ENCODE results near the gene CPSF3. TPM values are rescaled to one million over a fixed set of nuclear protein-coding genes. Genes with fewer than 3 reads are reported as not detected.
"Not testable (repeated sequence)": the region's sequence is repeated elsewhere in the genome, so short reads cannot be mapped to it uniquely, and the experiment has no call there.

Gene CPSF3
- polyA plus RNA-seq, 1 donor = 66.3 TPM

DNA sequence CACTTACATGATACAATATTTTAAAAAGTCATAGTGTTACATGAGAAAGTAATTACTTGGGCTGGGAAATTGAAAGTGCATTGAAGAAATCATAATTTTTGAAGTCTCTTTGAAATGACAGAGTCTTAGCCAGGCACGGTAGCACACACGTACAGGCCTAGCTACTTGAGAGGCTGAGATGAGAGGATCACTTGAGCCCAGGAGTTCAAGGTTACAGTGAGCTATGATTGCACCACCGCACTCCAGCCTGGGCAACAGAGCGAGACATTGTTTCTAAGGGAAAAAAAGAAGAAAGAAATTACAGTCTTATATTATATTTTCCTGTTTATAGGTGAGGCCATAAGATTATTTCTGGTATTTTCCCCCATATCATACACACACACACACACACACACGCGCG, 41.7 kb downstream of the CPSF3 start:
- DNase-seq = no peak

DNA sequence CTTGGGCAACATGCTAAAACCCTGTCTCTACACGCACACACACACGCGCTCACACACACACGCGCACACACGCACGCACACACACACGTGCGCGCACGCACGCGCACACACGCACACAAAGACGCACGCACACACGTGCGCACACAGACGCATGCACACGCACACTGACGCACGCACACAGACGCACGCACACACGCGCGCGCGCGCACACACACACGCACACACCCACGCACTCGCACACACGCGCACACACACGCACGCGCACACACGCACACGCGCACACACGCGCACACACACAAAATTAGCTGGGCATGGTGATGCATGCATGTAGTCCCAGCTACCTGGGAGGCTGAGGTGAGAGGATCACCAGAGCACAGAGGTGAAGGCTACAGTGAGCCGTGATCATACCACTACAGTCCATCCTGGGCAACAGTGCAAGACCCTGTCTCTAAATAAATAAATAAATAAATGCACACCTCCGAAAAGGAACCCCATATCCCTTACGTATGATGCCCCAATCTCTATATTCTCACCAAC, 42.8 kb downstream of the CPSF3 start:
- DNase-seq = no peak

DNA sequence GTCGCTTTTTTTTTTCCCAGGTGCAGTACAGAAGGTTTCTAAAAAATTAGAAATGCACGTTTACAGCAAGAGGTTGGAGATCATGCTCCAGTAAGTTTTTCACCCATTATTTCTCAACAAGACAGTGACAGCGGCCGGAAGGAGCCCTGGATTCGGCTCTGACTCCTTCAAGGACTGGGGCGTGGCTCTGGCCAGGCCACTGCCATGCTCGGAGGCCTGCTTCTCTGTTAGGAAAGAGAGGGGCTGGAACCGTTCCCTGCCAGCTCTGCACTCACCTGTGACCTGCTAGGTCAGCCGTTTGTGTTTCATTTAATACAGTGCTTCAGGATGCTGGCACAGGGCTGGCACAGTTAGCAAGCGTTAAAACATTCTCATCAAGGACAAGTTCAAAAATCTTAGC, 44.2 kb downstream of the CPSF3 start:
- no peak for DNase-seq

DNA sequence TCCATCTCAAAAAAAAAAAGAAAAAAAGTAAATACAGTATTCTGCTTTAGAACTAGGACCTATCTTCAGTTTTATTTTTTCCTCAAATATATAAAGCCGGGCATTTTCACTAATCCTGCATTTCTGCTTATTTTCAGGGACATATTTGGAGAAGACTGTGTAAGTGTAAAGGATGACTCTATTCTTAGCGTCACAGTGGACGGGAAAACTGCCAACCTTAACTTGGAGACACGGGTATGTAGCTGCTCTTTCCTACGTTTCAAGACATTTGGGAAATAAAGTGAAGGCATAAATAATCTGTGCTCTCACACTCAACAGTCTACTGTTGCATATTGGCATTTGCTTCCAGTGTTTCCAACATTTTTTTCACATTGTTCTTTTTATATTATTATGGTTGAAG, 47.8 kb downstream of the CPSF3 start:
- no peak for DNase-seq

DNA sequence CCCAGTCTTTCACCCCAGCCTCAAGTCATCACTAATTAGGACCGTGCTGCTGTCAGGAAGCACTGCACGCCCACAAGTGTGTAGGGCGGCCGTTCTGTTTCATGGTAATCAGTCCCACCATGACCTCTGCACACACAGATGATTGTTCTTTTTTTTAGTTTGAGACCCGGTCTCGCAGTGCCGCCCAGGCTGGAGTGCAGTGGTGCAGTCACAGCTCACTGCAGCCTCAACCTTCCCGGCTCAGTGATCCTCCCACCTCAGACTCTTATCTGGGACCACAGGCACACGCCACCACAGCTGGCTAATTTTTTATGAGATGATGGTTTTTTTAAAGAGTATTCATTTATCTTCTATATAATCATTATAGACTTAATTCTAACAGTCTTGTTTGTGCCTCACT, 49.1 kb downstream of the CPSF3 start:
- DNase-seq = no peak

DNA sequence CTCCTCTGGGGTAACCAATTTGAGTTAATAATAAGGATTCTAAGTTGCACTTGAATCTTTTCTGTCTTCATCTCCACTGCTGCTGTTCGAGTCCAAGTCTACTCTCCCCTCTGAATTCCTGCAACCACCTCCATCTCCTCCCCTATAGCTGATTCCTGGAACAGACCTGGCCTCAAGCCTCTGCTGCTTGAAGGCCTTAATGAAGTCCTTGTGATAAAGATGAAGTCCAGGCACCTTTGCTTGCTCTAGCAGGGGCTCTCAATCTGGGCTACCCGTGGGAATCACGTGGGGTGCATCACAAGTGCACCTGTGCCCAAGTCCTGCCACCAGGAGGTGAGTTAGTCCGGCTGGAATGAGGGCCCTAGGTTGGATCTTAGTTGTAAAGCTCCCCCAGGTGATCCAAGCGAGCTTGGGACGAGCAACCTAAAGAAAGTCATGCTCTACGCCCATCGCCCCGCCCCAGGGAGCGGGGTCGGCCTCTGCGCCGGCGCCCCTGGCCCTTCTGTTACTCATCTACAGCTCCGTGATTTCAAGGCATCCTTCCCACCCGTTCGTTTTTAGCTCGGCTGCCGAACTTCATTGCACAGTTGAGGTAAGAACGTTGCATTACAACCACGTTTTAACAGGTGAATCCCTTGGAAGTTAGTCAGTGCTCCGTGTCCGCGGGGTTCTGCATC, 50.0 kb downstream of the CPSF3 start:
- peak; percentile 40 for DNase-seq

DNA sequence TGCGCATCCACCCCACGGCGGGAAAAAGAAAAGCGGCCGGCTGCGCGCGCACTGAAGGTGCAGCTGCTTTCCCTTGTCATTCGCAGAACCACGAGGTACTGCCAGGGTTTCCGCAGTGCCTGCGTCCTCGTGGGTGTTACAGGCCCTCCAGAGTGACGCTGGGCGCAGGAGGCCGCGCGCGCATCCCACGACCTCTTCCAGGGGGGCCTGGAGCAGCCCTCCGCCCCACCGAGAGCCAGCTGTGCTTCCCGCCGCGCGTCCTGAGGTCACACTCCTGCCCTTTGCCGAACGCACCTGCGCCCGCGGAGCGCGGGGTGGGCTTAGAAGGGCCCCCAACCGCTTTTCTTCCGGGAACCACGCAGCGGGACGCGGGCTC, 50.5 kb downstream of the CPSF3 start:
- no peak for DNase-seq

DNA sequence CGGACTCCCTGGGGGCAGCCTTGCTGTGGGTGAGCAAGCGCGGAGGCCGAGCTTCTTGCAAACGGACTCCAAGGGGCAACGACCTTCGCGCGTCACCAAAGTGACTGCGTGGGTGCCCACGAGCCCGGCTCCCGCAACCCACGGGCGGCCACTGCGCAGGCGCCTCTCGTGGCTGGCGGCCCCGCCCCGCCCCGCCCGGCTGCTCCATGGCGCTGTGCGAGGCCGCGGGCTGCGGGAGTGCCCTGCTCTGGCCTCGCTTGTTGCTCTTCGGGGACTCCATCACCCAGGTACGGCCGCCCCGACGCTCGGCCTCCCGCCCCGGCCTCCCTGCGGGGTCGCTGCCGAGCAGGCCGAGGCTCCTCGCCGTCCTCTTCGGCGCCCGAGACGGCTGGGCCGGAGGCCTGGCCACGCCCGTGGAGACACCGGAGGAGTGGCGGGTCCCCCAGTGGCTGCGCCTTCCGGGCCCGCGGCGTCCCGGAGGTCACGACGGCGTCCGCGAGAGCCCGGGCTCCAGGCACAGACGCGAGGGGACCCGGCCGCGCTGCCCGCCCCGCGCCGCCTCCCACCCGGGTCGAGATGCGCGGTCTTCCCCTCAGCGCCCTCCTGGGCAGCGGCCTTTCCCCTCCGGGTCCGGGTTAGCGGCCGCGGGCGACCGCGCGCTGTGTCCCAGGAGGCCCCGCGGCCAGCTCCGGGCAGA, 51.1 kb downstream of the CPSF3 start, which contains the start of gene IAH1:
TSS of gene IAH1 (plus strand) at position 191 of the 697 bp plus-strand sequence. CDS start at position 207, 16 bp downstream.
- peak; percentile 31 for DNase-seq

DNA sequence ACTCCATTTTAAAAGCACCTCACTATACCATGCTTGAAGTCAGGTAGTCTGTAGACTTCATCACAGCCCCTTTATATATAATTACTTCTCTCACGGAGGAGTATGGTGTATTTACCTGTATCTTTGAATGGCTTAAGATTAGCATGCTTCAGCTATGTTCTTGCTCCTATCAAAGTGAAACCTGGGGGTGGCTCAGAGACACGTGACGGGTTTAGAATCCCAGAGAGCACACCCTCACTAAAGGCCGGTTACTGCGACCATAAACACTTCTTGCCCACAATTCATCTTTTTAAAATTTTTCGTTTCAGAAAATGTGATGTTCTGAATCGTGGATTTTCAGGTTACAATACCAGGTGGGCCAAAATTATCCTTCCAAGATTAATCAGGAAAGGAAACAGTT, 54.5 kb downstream of the CPSF3 start:
- no peak for DNase-seq

DNA sequence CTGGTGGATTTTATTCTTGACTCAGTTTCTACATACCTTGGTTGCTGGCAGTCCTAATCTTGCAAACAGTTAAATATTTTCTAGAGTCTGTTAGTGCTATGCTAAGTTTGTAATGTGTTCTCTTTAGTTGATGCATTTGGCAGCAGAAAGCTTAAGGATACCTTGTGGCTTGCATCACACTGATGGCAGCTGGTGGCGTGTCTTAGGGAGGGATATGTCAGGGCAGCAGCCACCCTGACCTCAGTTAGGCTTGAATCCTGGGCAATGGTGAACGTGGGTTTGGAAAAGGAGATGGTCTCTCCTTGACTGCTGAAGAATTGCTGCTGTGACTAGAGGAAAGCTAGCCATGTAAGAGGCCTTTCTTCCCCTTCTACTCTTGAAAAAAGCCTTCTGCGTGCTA, 55.1 kb downstream of the CPSF3 start:
- DNase-seq = no peak

DNA sequence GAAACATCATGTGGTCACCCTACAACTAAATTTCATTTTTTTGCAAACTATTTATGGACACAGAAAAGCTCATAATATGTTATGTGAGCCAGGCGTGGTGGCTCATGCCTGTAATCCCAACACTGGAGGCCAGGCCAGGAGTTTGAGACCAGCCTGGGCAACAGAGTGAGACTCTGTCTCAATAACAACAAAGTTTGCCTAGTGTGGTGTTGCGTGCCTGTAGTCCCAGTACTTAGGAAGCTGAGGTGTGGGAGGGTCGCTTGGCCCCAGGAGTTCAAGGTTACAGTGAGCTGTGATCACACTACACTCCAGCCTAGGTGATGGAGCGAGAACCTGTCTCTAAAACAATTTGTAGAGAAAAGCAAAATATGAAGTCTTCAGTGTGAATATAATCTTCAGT, 56.7 kb downstream of the CPSF3 start:
- DNase-seq = no peak

DNA sequence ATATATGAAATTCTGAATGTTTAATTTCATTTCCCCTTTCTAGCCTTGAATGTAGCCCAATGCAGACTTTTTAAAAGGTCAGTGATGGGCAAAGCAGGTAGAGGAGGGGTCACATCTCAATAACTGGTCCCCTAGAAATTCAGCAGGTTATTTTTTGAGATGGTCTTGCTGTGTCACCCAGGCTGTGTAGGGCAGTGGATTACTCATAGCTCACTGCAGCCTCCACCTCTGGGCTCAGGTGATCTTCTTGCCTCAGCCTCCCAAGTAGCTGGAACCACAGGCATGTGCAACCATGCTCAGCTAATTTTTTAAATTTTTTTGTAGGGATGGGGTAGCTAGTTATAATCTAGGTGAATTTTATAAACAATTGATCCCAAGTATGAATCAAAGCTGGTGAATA, 59.7 kb downstream of the CPSF3 start:
- DNase-seq = no peak

DNA sequence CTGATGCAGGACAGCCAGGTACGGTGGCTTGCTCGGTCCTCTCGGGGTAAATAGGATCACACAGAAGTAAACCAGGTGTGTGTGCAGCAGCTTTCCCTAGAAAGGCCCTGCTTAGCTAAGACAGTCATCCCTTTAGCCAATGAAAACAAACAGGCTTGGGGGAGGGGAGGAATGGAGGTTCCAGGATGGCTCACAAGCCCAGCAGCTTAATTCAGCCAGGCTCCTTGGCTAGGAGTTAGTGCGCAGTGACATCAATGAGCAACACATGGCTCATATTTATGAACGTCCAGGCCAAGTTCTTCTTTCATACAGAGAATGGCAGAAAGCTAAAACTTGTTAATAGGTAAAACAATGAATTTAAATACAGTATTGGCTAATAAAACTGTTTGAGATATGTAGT, 61.1 kb downstream of the CPSF3 start:
- no peak for DNase-seq

DNA sequence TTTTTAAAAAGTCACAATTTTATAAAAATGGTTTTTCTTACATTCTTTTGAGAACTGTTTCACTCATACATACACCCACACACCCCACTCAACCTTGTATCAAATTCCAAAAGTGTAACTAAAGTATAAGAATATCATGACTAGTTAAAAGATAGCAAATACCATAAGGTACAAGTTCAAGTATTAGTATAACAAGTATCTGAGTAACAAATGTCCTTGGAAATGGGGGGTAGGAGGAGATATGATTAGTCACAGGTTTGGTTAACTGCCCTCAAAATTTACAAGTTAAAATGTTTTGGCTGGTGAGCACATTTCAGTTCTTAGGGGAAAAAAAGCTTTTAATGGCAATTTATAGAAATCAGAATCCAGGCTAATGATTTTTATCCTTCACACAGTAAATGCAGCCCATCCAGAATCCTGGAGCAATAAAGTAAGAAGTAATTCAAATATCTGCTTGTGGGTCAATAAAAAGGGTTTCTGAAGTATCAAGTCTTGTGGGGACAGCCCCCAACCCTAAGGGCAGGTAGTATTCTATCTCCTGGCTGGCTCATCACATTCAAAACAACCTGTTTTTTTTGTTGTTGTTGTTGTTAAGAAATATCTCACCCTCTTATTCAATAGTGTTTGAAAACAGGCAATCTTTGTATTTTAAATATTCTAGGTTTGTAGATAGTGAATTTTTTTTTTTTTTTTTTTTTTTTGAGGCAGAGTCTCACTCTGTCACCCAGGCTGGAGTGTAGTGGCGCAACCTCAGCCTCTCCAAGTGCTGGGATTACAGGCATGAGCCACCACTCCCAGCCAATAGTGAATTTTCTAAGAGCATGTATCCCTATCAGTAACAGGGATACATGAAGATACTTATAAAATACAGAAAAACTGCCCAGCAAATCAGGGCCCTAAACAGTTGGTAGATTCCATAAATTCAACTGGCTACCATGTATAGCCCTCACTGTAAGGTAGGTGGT, 65.4 kb downstream of the CPSF3 start:
- DNase-seq = no peak

DNA sequence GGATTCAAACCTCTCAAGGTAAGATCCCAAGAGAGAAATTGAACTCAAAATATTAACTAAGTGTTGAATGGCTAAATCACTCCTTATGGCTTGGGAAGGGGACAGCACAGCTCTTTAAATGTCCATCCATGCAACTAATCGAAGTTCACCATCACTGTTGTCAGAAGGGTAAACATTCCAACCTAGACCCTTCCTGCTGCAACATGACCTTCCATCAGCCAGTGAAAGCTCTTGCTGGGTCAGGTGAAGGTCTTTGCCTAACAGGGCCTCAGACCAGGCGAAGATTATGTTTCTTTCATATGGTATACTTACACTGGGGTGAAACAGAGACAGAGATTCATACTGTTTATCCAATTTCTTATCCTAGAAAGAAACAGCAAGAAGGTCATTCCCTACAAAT, 67.3 kb downstream of the CPSF3 start:
- DNase-seq = no peak

DNA sequence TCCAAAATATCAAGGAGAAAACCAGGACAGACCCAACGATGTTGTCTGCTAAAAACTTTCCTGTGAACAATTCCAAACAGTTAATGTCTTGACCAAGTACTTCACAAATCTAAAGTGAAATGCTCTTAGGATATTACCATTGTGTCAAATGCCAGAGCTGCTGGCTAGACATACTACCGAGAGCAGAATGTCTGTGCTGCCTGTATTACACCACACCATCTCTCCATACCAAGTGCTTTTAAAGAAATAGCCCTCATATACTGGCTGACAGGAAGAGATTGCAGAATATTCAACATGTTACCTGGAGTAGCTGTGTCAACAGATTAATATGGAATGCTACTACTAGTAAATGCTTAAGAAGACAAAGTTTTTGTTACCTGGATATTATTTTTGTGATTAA, 69.5 kb downstream of the CPSF3 start:
- DNase-seq = no peak

DNA sequence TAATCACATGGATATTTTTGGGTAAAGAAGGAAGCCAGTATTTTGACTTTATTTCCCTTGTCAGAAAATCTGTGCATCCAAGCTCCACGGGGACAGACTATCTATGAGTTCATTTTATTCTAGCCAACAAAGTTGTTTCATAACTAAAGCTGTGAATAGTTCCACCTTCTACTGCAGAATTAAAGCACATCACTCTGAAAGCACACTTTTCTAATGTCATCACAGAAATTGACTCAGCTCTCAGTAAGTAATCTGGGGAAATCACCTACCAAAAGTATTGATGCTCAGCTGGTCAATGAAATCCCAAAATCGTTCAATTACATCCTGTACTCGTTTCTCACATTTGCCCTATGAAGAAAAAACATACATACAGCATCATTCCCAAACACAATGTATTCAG, 70.0 kb downstream of the CPSF3 start:
- DNase-seq = no peak

DNA sequence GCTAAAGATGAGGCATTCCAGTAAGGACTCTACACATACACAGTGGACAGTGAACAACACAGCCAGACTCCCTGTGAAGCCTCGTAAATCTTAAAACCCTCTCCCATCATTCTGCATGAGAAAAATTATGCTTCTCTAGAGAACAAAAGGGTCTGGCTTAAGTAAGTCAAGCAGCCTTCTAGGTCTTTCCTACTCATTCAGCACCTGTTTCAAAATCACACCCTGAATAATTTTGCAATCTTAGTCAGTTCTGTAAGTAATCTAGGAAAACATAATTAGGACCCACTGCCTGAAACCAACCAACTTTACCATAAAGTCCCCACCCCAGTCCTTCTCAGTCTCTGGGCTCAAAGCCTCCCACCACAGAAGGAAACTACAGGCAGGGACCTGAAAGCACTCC, 70.6 kb downstream of the CPSF3 start:
- DNase-seq = no peak

DNA sequence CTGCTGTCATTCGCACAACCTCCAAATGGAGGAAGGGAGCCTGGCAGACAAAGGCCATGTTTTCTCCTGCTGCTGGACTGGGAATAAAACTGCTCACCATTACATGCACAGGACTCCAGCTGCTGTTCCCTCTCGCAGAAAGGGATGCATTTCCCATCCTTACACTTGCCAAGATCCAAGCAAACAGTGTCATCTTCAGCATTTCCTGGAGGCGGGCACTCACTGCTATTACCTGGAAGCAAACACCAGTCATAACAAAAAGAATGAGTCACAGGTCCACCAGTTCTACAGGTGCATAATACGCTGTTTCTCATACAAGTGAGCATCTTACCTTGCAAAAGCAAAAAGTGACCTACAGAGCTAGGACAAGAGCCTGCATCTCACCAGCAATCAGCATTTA, 73.6 kb downstream of the CPSF3 start:
- DNase-seq = no peak

DNA sequence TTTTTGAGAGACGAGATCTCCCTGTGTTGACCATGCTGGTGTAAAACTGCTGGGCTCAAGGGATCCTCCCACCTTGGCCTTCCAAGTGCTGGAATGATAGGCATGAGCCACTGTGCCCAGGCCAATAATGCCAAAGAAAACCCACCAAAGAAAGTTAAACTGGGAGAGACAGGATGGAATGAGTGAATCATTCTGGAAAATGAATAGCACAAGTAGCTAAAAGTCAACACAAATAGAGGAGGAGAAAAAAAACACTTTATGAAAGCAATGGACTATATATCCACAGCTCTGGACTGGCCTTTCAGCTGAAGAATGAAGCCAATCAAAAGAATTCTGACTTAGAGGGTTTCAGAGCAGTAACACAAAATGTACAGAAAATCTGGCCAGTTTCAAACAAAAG, 74.8 kb downstream of the CPSF3 start:
- DNase-seq = no peak

DNA sequence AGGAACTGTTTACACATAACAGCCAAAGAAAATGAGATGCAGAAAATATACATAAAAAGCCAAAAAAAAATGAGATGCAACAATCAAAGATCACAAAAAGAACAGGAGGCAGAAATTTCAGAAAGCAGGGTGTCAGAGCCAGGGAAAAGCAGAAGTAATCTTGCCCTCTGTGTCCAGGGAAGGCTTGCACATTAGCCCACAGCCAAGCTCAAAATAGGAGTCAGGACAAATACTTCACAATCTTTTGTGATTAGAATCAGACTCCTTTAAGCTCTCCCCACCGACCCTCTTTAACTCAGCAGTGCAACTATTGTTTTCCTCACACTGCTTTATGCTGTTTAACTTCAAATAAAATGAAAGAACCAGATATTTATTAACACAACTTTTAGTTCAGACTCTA, 85.5 kb downstream of the CPSF3 start:
- no peak for DNase-seq

DNA sequence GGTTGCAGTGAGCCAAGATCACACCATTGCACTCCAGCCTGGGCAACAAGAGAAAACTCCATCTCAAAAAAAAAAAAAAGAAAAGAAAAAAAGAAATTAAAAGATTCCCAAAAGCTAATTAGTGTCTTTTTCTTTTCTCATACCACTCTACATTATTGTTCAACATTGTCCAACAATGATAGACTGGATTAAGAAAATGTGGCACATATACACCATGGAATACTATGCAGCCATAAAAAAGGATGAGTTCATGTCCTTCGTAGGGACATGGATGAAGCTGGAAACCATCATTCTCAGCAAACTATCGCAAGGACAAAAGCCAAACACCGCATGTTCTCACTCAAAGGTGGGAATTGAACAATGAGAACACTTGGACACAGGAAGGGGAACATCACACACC, 90.5 kb downstream of the CPSF3 start:
- DNase-seq = not testable (repeated sequence)
